BE2C (cell line): ENCODE measurements around the gene IZUMO1R.

Experiments used
- DNase-seq: peaks from one replicate; pipeline ENCODE4 v3.0.0-alpha.2; 2020
- H3K27me3 ChIP-seq: fragments of 250-450 bp; sonication (Bioruptor Pico); 2 replicates; pipeline ENCODE4 v1.5.1; 2020; ENCODE audit warnings: mild to moderate bottlenecking
- H3K36me3 ChIP-seq: fragments of 250-450 bp; sonication (Bioruptor Pico); 2 replicates; pipeline ENCODE4 v1.5.1; 2020; ENCODE audit warnings: mild to moderate bottlenecking
- H3K4me1 ChIP-seq: fragments of 250-450 bp; sonication (Bioruptor Pico); 2 replicates; pipeline ENCODE4 v1.5.1; 2020
- H3K4me3 ChIP-seq: 2 replicates; pipeline ENCODE4 v1.5.1; 2011; ENCODE audit warnings: low read depth, low read length
- H3K9me3 ChIP-seq: fragments of 250-450 bp; sonication (Bioruptor Pico); 2 replicates; pipeline ENCODE4 v1.5.1; 2020
- CTCF ChIP-seq: IDR thresholded peaks from 2 replicates; pipeline ENCODE4 v1.5.1; 2012; ENCODE audit warnings: mild to moderate bottlenecking, low read depth, low read length

IZUMO1R gene

GRCh38 chr11:94279996-94280395 is 24.4 kb upstream of the IZUMO1R start:
- Histone ChIP-seq H3K4me3 (no peak overlapping the region), H3K9me3 (no peaks in the 10 kb centered on the region), H3K36me3 (no peaks in the 10 kb centered on the region), H3K27me3 (peaks cover 11% of the 10 kb centered on the region; the same call in 1 of the 2 replicates), H3K4me1 (no peaks in the 10 kb centered on the region)
- TF ChIP-seq CTCF: no peak
- DNase-seq: no peak

DNA sequence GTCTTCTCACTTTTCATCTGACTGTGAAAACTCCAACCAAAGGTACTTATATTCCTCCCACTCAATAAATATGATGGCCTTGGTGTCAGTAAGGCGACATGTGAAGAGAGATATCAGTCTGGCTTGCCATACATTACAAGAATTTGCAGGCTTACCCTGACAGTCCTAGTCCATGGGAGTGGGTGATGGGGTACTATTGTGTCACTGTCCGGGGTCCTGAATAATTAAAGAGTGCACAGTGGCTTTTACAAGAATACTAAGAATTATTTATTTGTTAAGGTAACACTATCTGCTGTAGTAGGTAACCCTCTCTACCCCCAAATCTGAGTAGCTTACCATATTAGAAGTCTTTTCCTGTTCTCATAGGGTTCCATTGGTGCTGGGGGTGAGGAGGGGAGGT is 23.1 kb upstream of the IZUMO1R start:
- Histone ChIP-seq H3K4me1 (no peaks in the 10 kb centered on the region), H3K36me3 (no peaks in the 10 kb centered on the region), H3K4me3 (no peak overlapping the region), H3K9me3 (no peaks in the 10 kb centered on the region), H3K27me3 (peaks cover 11% of the 10 kb centered on the region; the same call in 1 of the 2 replicates)
- DNase-seq: no peak
- no peak for TF ChIP-seq CTCF

DNA sequence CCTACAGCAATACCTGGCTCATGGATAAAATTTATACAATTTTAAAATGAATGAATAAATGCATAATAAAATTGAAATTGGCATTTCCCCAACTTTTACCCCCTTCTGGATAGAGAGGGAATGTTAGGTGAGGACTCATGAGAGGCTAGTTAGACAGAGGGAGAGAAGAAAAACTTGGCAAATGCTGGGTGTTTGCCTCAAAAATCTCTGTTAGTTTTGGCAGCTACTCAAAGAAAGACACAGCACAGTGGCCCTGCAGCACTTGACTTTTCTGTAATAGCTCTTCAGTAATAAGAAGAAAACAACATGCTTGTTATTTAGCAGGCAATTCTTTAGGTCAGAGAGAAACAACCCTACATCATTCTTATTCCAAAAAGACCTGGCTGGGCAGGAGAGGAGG is 20.7 kb upstream of the IZUMO1R start:
- Histone ChIP-seq H3K27me3 (peaks cover 11% of the 10 kb centered on the region; the same call in 1 of the 2 replicates), H3K9me3 (no peaks in the 10 kb centered on the region), H3K4me1 (no peaks in the 10 kb centered on the region), H3K36me3 (no peaks in the 10 kb centered on the region), H3K4me3 (no peak overlapping the region)
- no peak for TF ChIP-seq CTCF
- no peak for DNase-seq

GRCh38 chr11:94295534-94295933 is 8.8 kb upstream of the IZUMO1R start:
- Histone ChIP-seq H3K9me3 (no peaks in the 10 kb centered on the region), H3K36me3 (no peaks in the 10 kb centered on the region), H3K4me1 (no peaks in the 10 kb centered on the region), H3K27me3 (peaks cover 2% of the 10 kb centered on the region), H3K4me3 (no peak overlapping the region)
- DNase-seq: no peak
- no peak for TF ChIP-seq CTCF

DNA sequence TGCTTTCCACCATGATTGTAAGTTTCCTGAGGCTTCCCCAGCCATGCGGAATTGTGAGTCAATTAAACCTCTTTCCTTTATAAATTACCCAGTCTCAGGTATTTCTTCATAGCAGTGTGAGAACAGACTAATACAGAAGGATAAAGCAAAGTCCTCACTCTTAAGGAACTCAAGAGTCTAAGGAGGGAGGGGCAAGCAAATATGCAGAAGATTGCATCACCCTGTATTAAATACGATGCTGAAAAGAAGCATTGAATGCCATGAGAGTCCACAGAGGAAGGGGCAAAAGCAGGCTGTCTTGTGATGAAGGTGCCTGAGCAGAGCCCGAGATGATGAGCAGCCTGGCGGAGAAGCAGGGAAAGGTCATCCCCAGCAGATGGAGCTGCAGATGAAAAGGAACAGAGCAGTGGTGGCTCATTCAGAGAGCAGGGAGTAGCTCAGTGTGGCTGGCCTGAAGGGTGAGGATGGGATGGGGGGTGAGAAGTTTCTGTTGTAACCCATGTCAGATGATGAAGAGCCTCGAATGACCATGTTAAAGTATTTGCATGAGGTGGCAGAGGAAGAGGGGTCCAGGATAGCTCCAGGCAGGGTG is 6.3 kb upstream of the IZUMO1R start:
- H3K27me3 ChIP-seq: peaks cover 2% of the 10 kb centered on the region
- DNase-seq: no peak

More for the DNA sequence above, 6.3 kb upstream of the IZUMO1R start:
- Histone ChIP-seq H3K4me3 (no peak overlapping the region), H3K9me3 (no peaks in the 10 kb centered on the region), H3K36me3 (no peaks in the 10 kb centered on the region), H3K4me1 (no peaks in the 10 kb centered on the region)
- TF ChIP-seq CTCF: peak; percentile 33
